CD4-positive, alpha-beta T cell treated with Interleukin-2 at 100 ng/mL for 4 hours (primary cell): ENCODE results near the gene PLCL2.
"Not testable (repeated sequence)": the region's sequence is repeated elsewhere in the genome, so short reads cannot be mapped to it uniquely, and the experiment has no call there.

Experiments
- DNase-seq: peaks from one replicate; pipeline ENCODE4 v3.0.0-alpha.2; 2020; ENCODE audit warnings: low spot score

Gene PLCL2

DNA sequence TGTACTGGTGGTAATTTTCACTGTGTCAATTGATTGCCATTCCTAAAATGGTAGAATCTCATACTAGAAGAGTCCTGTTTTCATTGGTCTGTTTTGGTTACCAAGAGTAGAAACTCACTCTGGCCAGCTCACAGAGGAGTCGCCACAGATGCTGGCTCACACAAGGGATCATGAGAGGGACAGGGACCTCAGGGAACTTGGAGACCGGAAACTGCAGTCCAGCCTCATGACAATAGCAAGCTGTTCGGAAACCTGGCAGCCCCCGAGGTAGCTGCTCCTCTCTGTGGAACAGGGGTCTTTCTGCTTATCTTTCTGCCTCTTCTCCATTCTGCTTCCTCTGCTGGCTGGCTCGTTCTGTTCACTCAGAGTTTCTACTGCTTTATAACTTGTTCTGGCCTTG lies 192.9 kb downstream of the PLCL2 start:
- DNase-seq, result no peak

GRCh38 chr3:17078926-17079465 lies 194.2 kb downstream of the PLCL2 start:
- no peak for DNase-seq

DNA sequence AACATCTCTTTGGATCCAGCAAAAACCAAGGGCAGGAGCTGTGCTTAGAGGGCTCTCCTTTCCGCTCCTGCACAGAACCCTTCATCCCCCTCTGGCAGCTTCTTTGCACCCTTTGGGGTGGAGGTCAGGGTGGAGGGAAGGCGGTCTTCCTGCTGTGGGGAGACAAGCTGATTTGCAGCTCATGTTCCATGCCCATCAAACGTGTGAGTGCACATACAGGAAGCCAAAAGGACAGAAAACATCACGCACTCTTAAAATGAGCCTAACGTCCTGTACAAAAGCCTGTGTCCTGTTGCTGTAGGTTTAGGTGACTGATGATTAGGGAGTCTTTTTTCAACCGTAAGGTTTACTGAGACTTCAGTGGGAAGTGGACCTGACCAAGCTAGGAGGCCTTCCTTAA lies 195.2 kb downstream of the PLCL2 start:
- DNase-seq, result no peak

- DNase-seq, result no peak
Observed at GRCh38 chr3:17081520-17081919, 196.8 kb downstream of the PLCL2 start.

DNA sequence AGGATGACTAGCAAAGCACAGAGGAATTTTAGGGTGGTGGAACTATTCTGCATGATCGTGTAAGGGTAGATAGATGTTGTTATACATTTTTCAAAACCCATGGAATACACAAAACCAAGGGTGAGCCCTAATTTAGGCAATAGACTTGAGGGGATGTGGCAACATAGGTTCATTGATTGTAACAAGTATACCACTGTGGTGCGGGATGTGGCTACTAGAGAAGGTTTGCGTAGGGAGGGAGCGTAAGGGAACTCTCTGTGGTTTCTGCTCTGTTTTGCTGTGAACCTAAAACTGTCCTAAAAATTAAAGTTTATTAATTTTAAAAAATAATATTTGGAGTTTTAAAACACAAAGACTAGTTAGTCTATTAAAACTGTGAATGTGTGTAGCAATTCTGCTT lies 202.8 kb downstream of the PLCL2 start:
- peak; percentile 11 for DNase-seq

DNA sequence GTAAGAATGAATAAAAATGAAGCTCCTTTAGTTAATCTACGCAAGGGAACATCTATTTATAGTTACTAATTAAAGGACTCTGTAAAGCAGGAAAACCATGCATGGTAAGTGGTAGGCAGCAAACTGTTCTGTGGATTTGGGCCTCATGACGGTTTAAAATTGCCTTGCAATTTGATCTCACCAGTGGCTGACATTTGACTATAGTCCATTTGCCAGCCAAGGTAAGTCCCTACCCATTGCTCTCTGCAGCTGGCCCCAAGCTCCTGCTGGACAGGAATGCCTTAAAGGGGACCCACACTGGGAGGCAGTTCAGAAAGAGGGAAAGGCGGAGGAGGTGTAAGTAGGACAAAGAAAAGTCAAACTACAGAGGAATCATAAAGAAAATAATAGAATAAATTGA lies 203.3 kb downstream of the PLCL2 start:
- no peak for DNase-seq

DNA sequence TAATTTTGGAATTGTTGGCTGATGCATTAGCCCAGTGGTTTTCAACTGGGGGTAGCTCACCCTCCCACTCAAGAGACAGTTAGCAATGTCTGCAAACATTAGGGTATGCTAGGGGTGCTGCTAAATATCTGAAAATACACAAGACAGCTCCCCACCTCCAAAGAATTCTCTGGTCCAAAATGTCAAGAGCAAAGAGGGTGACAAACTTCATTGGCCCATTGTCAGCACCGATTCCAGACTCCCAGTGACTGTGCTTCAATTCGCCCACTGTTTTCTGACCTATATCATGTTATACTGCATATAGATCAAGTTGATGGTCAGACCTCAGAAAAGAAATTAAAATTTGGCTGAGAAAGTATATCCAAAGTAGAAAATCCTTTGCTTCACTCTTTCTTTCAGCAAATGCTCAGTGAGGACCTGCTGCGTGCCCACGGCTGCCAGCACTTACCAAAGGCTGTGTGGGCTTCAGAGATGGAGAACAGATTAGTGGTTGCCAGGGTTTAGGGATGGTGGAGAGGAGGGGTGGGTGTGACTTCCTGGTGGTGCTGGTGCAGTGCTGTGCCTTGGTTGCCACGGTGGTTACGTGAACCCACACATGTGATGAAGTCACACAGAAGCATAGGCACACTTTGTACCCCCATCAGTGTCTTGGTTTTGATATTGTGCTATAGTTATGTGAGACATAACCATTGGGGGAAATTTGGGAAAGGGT lies 204.0 kb downstream of the PLCL2 start:
- DNase-seq, result peak; percentile 59

DNA sequence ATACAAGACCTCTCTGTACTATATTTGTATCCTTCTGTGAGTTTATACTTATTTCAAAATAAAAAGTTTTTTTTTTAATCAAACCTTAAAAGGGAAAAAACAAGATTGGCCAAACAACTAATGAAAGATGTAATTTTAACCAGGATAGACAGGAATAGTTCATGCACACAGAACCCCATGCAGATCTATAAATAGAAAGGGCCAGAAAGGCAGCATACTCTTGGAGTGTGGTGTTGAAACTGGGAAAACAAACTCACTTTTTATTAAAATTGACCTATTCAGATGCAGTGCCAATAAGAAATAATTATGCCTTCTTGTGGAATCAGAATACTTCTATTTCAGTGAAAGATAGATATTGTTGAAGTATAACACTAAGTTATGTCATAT lies 204.6 kb downstream of the PLCL2 start:
- DNase-seq, result no peak

DNA sequence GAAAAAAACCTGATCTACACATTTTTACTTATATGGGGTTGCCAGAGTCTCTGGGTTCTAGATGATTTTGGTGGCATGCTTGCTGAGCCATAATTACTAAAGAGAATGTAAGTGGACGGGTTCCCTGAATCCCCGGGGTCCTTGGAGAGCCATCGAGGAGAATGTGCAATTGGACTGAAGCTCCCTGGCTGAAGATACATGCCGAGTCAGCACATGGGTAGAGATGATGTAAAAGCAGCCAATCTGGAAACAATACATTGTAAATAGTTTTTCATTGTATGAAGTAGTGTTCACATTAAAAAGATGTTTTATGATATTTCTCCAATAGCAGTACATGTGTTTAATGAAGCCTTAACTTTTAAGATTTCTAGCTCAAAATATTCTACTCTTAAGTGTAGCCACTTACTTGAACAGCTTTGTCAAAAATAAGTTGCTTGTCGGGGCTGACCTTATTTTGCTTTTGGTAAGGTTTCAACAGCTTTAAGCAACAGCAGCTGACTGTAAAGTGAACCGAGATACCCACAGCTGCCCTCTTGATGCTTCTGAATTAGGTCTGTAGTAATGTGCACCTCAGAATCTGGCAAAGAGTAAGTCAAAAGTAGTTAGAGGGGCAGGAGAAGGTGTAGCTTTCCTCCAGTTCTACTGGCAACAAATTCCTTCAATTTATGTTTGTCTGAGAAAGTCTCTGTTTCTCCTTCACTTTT lies 205.7 kb downstream of the PLCL2 start:
- no peak for DNase-seq

DNA sequence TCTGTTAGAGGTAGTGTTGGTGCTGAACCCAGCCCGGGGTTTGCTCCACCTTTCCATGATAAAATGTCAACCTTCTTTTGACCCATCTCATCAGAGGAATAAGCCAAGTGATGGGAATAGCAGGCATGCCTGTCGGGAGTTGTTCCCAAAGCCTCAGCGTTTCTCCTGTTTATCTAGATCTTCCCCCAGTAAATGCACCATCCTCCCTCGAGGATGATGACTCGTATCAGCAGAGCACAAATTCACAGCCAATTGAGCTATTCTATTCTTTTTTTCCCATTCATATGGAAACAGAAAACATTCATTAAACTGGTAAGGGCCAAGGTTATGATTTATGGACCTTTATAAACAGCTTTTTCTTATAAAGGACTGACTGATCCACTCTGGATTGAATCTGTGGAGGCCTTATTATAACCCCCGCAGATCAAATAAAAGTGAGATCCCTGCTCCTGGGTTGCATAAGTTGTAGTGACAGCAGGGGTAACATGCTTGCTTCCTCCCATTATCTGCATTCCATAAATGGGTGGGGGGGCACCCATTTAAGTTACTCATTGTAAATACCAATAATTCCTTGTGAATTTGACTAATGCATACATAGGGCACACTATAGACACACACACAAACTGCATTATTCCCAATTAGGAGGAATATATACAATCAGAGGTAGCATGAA lies 207.3 kb downstream of the PLCL2 start:
- DNase-seq, result no peak

- no peak for DNase-seq
Observed at GRCh38 chr3:17092583-17092933, 207.8 kb downstream of the PLCL2 start.

GRCh38 chr3:17094551-17094950 lies 209.8 kb downstream of the PLCL2 start:
- DNase-seq, result no peak

DNA sequence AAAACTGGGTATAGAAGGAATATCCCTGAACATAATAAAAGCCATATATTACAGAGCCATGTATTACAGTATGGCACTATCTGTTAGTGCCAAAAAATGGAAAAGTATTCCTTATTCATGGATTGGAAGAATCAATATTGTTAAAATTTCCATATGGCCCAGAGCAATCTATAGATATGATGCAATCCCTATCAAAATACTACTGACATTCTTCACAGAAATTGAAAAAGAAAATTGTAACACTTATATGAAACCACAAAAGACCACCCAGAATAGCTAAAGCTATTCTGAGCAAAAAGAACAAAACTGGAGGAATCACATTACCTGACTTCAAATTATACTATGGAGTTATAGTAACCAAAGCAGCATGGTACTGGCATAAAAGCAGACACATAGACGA lies 218.8 kb downstream of the PLCL2 start:
- no peak for DNase-seq

GRCh38 chr3:17106801-17107200 lies 222.0 kb downstream of the PLCL2 start:
- DNase-seq, result not testable (repeated sequence)

GRCh38 chr3:17110660-17111396 lies 226.1 kb downstream of the PLCL2 start:
- no peak for DNase-seq

GRCh38 chr3:17111586-17111985 lies 226.8 kb downstream of the PLCL2 start:
- DNase-seq, result no peak

DNA sequence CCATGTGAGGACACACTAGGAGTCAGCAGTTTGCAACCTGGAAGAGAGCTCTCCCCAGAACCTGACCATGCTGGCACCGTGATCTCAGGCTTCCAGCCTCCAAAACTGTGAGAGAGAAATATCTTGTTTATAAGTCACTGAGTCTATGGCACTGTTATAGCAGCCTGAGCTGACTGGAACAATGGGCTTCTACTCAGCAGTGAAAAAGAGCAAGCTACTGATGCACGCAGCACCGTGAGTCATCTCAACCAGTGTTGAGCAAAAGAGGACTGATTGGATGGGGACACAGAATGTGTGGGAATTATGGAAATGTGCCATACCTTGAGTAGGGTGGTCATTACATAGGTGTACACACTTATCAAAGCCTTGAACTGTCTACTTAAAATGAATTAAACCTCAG lies 230.4 kb downstream of the PLCL2 start:
- DNase-seq, result no peak

DNA sequence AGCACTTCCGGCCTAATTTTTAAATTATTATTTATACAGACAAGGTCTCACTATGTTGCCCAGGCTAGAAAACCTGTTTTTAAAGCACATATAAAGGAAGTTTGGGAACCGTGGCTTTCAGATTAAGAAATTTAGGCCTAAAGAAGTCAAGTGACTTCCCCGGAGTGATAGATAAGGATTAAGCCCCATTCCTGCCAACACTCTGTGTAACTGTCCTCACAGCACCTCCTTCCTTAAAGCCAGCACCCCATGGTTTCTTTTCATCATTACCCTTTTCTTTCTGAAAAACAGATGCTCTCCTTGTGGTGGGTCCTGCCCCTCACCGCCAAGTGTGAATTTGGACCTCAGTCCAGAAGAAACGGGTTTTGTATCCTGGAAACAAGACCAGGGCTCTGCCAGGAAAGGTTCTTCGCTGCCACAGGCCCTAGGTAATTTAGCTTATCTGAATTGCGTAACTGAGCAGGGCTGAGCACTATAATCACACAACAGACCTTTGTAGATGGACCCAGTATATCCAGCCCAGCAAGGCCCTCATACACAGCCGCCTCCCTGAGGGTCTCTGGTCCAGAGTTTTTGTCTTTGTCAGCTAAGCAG lies 231.3 kb downstream of the PLCL2 start:
- no peak for DNase-seq

- DNase-seq, result no peak
Observed at GRCh38 chr3:17118771-17119170, 234.0 kb downstream of the PLCL2 start.

GRCh38 chr3:17119201-17120072 lies 234.7 kb downstream of the PLCL2 start:
- no peak for DNase-seq

GRCh38 chr3:17120115-17120514 lies 235.4 kb downstream of the PLCL2 start:
- no peak for DNase-seq
